DOHH2 (cell line): Measurements from ENCODE around the gene ADGRG2.
"Not testable (repeated sequence)": the region's sequence is repeated elsewhere in the genome, so short reads cannot be mapped to it uniquely, and the experiment has no call there.

ENCODE experiments used
- EZH2phosphoT487 ChIP-seq: fragments of 200-600 bp; sonication (generic); IDR thresholded peaks from 2 replicates; pipeline ENCODE4 v1.6.1; 2017; ENCODE audit warnings: borderline replicate concordance, mild to moderate bottlenecking, antibody characterized with exemption, low read length, moderate library complexity, mixed read lengths
- TF ChIP-seq, protein P1 (sequence below): fragments of 200-600 bp; sonication (generic); IDR thresholded peaks from one replicate; pipeline ENCODE4 v1.5.1; 2014; ENCODE audit warnings: antibody characterized with exemption, mild to moderate bottlenecking, low read depth, low read length; ENCODE audit not compliant: poor library complexity, severe bottlenecking

DNA sequence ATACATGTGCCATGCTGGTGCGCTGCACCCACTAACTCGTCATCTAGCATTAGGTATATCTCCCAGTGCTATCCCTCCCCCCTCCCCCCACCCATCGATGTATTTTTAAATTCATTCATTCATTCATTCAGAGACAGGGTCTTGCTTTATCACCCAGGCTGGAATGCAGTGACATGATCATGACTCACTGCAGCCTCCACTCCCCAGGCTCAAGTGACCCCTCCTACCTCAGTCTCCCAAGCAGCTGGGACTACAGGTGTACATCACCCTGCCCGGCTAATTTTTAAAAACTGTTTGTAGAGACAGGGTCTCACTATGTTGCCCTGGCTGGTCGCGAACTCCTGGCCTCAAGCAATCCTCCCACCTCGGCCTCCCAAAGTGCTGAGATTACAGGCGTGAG lies 105.7 kb downstream of the ADGRG2 start:
- TF ChIP-seq, protein P1, sequence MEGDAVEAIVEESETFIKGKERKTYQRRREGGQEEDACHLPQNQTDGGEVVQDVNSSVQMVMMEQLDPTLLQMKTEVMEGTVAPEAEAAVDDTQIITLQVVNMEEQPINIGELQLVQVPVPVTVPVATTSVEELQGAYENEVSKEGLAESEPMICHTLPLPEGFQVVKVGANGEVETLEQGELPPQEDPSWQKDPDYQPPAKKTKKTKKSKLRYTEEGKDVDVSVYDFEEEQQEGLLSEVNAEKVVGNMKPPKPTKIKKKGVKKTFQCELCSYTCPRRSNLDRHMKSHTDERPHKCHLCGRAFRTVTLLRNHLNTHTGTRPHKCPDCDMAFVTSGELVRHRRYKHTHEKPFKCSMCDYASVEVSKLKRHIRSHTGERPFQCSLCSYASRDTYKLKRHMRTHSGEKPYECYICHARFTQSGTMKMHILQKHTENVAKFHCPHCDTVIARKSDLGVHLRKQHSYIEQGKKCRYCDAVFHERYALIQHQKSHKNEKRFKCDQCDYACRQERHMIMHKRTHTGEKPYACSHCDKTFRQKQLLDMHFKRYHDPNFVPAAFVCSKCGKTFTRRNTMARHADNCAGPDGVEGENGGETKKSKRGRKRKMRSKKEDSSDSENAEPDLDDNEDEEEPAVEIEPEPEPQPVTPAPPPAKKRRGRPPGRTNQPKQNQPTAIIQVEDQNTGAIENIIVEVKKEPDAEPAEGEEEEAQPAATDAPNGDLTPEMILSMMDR, result not testable (repeated sequence)
- TF ChIP-seq EZH2phosphoT487, result not testable (repeated sequence)
